Bone marrow (tissue), 2 donors: Measurements from ENCODE around the gene SGCA.

Source experiments
- DNase-seq, 2 donors: peaks; one replicate each; lab custom pipeline; 2025; lab: John Stamatoyannopoulos, UW

Gene SGCA

DNA sequence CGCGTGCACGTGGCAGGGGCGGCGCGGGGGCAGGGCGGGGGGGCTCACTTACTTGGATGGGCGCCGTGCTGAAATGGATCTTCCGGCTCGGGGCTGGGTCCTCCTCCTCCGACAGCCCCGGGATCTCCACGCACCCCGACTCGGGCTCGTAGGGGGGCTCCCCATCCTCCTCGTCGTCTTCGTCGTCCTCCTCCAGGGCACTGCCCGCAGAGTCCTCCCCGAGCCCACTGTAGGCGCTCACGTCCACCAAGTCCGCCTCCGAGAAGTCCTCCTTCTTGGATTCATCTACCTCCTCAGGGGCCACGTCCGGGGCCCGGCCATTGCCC lies 16.8 kb upstream of the SGCA start:
- peak in 1 of 2 donors; percentile 59 for DNase-seq

DNA sequence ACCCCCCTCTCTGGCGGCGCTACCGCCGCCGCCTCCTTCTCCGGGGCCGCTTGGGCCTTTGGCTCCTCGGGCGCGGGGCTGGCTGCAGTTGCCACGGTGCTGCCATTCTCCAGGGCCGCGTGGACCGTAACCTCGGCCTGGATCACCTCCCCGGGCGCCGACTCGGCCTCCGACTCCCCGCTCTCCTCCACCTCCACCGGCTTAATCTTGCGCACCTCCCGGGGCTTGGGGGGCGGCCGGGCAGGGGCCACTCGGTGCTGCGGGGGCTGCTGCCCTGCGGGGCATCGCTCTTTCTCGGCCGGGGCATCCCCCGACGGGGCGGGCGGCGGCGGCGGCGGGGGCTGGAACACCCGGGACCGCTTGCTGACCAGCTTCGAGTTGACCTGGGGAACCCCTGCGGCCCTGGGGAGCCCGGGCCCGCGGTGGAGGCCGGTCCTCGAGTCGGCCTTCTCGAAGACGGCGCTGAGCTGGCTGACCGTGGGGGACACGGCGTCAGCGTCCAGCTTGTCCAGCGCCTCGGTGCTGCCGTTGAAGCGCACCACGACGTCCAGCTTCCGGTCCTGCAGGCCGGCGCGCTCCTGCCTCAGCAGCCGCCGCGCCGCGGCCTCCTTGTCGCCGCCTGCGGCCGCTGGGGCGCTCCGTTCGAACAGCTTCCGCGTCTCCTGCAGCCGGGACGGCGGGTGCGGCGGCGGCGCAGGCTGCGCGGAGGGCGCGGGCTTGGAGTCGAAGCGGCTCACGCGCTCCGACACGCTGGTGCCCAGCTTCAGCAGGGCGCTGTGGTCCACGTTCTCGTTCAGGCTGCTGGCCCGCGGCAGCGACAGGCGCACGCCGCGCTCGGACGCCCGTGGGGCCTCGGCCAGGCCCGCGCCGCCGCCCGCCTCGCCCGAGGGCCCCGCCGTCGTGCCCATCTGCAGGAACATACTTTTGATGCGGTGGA lies 16.1 kb upstream of the SGCA start:
- DNase-seq, result peak in 1 of 2 donors; percentile 53

DNA sequence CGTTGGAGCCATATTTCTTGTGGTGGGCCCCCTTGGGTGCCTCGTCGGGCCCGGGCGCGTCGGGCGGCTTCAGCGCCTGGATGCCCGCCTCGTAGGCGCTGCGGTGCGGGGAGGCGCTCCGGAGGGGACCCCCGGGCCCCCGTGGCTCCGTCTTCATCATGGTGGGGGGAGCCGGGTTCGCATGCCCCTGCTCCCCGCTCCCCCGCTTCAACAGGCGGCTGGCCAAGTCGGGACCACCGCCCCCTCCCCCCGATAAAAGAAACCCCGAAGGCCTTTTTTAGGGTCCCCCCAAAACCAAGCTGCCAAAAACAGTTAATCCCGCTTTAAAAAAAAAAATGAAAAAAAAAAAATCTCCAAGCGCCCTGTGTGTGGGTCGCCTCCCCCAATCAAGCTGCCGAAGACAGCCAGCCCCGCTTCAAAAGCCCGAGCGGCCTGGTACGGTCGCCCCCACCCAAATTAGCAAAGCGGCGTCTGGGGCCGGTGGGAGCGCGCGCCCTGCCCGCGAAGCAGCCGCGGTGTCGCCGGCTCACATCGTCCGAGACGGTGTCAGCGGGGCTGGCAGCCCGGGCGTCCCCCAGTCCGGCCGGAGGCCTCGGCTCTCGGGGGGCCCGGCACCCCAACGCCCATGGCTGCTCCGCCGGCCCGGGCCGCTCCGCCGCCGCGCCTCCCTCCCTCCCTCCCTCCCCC lies 15.3 kb upstream of the SGCA start, which contains the start of gene PPP1R9B:
Gene PPP1R9B, minus strand, starts transcription at position 324 of the 687 bp plus-strand sequence. Its CDS starts 164 bp downstream, at position 160.
- no peak for DNase-seq

DNA sequence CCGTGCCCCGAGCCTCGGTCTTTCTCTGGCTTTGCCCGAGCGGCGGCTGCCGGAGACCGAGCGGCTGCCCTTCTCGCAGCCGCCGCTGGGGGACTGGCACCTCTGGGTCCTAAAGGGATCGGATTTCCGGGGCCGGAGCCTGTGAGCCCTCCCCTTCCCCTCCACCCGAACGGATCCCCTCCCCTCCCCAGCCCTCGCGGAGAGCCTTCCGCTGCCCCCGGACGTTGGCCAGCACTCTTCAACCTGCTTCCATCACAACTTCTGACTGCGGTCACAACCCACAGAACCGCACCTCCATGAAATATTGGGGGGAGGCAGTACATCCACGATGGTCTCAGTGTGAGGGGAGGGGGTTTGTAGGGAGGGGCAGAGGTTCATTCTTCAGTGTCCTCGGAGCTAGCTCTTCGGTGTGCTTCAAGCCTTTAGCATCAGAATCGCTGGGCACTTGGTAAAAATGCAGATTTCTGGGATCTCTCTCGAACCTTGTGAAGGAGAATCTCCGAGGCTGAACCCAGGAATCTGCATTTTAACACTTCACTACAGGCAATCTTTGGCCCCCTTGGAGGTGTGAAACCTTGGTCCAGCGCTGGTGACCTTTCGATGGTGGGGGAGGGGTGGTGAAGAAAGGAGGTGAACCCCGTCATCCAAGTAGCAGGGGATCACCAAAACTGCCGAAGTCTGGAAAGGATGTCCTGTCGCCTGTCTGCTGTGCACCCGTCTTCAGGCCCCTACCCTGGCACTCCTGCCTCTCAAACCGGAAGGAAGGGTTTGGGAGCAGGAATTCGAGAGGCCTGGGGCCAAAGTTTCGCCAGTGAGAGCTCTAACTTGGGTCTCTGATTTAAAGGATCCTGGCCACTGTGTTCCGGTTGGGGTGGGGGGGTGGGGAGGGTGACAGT lies 14.5 kb upstream of the SGCA start:
- peak; percentile 65 to 82 for DNase-seq

DNA sequence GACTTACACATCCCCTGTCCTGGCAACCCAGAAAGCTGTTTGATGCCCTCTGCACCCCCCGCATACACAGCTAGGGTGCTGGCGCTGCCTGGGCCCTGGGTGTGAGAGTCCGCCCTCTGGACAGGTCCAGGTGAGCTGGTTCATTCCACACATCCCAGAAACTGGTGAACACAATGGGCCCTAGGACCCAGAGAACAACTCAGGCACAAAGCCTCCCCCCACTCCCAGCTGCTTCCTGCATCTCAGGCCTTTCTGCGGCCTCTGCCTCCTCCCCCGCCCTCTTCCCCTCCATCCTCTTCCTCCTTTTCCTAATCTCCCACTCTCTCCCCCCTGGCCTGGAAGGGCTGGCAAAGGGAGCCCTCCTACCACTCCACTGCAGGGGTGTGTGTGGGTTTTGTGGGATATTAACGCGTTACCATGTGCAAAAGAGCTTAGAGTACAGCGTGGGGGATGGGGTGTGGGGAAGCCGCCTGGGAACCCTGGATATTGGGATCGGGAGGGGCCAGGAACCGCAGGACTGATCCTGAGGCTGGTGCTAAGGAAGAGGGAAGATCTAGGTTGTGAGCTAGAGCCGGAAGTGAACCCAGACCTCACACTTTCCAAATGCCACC lies 13.8 kb upstream of the SGCA start:
- peak; percentile 63 to 66 for DNase-seq

DNA sequence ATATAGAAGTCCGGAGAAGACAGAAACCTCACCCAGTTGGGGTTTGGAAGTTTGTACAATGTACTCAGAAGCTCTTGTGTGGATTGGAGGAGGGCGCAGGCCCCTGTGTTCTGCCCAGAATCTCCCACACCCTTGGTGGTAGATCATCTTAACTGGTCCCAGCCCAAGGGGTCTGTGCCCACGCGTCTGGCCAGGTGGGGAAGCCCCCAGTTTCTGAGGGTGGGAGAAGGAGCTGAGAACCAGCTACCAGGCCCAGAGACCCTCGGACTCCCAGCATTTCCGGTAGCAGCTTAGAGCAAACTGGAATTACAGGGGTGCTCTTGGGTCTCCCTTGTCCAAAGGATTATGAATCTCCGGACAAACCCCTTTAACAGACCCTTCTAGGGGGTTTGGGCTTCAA lies 13.1 kb upstream of the SGCA start:
- DNase-seq, result no peak

DNA sequence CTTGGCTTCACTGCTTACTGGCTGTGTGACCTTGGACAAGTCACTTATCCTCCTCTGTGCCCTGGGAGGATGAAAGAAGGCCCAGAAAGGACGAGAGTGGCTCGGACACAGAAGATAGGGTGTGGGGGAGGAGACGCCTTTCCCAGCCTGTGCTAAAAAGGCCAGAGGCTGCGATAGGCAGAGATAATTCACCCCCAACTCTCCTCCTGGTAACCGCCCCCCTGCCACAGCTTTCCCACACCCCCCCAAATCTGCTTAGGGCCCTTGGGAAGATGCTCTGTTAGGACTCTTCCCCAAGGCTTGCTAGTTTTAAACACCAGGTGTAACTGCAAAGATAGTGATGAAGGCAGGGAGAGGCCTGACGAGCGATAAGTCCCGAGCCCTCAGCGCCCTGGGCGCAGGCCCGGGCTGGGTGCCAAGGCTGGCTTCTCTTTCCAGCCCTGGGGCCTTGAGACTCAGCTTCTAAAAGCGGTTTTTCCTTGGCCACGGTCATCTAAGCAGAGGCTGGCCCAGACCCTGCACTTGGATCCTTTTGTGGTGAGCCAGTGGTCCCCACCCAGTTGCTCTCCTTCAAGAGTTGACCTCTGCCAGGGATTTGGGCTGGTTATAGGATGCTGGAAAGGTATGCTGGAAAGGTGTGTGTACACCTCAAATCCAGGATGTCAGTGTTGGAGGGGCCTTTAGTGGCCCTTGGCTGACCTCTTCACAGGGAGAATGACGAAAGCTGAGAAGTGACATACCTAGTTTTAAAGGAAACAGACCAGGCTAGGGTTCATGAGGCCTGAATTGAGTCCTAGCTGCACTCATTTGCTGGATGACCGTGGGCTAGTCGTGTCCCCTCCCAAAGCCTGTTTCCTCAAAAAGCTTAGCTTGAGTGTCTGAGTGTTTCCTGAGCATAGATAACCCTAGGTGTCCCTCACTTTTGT lies 11.9 kb upstream of the SGCA start:
- DNase-seq, result no peak

DNA sequence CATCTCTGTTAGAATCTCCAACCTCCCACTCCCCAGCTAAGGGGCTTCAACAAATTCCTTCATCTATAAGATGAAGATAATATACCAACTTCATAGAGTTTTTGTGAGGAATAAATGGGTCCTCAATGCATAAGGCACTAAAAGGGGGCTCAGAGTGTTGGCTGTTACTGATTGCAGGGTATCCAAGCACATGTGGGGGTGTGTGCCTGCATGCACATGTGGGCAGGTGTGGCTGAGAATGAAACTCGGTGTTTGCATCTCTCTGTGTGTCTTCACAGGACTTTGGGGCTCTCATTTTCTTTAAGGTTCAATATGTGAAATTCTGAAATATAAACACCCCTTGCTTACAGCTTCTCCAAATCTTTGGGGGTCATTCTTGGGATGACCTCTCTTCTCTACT lies 11.2 kb upstream of the SGCA start:
- no peak for DNase-seq

DNA sequence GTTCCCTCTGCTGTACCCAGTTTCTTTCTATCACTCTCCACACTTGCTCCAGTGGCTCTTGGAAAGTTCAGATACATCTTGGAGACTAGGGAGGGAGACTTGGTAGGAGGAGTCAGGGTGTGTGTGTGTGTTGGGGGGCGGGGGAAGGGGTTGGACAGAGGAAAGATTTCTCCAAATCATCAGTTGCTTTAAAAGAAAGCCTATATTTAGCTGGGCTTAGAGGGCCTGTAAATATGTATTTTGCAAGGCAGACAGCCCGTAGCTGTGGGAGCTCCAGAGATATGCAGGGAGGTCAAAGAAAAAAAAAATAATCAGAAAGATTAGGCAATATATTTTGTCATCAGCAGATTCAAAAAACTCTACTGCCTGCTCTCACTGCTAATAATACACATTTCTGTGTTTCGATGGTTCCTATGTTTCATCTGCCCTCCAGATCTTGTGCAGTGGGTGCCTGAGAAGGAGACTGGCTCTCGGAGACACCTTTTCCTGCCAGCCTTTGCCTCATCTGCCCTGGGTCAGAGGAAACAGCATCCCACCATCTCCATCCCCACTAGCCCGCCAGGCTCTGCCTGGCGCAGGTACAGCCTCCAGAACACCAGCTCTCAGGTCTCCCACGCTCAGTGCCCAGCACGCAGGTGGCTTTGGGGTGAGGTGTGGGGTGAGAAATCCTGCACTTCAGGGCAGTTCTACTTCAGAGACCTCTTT lies 10.5 kb upstream of the SGCA start:
- DNase-seq, result no peak

DNA sequence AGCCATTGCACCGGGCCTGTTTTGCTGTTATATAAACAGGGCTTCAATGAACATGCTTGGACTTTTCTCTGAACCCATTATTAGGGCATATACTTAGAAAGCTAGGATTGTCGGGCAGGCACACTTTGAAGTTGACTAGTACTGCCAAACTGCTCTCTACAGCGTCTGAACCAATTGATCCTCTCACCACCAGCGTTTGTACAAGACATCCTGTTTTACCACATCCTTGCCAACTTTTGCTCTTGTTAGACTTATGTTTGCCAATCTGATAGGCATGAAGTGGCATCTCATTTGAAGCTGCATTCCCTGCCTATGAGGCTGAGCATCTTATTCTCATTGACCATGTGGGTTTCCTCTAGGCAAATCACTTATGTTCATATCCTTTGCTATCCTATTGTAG lies 7.9 kb upstream of the SGCA start:
- DNase-seq, result no peak

DNA sequence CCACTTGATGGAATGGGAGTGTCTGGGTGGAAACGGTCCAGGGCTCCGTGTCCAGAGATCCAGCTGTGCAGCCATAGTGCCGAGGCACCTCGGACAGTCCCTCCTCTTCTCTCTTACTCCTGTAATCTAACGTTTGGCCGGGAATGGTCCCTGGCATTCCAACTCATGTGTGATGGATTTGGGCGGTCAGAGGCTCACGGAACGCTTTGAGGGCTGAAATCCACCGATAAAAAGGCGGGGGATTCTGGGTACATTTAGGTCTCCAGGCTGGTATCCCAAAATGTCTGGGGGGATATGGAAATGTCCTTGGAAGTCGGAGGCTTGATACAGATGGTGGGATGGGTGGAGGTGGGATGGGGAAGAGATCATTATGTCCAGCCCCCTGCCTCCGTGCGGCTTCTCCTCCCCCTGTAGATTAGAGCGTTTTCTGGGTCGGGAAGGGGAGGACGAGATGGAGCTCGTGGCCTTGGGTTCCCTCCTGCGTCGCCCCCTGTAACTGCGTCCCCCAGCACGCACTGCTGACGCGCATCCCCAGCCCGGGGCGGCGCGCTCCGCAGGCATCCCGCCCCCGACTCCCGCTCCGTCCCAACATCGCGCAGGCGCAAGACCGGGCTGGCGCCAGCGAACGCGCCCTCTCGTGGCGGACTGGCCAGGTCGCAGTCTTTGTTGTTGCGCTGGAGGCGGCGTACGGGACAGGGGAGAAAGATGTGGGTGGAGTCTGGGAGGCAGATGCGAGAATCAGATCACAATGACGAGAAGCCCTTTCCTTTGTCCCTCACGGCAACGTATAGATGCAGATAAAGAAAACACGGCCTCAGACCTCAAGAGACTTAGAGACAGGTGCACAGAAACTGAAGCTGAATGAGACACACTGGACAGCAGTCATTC lies 4.5 kb upstream of the SGCA start:
- DNase-seq, result peak; percentile 70 to 78

DNA sequence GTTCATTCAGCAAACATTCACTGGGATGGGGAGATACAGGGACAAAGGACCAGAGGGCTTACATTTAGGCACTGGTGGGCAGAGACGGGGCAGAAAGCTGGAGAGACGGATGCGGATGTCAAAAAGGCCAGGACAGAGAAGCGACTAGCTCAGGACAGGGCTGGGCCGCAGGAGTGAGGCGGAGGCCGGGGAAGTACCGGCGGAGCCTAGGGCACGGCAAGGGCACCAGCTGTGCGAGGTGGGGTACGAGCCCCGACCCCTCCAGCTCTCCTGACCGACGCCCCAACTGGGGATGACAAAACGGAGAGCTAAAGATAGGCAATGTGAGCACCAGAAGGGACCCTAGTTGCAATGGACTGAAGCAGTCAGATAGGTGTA lies 3.9 kb upstream of the SGCA start:
- DNase-seq, result no peak

DNA sequence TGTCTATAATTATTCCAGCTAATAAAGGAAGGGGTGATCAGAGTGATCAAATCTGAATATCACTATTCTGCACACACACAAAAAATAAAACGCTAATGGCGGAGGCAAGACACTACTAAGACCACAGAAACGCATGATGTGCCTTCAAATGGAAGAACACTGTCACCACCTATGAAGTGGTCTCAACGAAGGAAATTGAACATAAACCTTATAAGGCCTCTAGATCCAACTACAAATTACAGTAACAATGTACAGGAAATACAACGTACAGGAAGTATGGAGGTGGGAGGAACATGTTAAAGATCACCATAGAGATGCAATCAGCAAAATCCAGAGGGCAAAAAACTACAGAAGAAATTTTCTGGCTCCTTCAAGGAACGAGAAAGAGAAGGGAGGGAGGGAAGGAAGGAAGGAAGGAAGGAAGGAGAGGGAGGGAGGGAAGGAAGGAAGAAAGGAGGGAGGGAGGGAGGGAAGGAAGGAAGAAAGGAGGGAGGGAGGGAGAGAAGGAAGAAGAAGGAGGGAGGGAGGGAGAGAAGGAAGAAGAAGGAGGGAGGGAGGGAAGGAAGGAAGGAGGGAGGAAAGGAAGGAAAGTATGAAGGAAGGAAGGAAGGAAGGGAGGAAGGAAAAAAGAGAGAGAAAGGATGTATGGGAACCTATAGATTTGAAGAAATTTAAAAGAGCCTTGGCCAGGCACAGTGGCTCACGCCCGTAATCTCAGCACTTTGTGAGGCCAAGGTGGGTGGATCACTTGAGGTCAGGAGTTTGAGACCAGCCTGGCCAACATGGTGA lies 3.1 kb upstream of the SGCA start:
- DNase-seq, result no peak

DNA sequence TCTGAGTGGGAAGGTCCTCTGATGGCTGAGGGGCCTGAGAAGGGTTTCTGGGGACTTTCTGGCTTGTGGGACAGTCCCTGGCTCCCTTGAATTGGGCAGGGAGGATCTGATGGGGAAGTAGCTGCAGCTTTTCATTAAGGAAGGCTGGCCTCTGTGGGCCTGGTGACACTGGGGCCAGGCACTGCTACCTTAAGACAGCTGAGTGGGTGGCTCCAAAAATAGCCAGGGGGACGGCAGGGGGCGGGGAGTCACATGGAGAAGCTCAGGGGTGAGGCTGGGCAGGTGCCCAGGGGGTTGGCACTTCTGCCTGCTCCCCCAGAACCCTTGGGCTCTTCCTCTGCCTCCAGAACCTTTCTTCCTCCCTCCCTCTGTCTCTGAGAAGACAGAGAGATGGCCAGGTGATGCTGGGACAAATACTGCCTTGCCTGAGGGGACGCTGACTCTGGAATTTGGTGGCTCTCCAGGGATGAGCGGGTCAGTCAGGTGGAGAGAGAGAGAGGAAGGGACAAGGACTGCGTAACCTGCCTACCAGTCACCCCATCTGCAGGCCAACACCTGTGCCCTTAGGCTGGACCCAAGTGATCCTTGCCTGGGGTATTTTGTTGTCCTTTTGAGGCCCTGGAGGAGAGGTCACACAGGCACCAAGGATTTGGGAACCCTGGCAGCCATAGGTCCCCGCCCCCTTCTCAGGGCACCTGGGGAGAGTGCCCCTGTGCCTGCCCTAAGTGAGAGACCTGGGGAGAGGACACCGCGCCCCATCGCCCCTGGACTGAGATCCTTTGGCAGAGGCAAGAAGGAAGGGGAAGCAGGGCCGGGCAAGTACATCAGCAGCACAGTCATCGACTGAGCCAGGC lies 1.7 kb upstream of the SGCA start:
- no peak for DNase-seq

DNA sequence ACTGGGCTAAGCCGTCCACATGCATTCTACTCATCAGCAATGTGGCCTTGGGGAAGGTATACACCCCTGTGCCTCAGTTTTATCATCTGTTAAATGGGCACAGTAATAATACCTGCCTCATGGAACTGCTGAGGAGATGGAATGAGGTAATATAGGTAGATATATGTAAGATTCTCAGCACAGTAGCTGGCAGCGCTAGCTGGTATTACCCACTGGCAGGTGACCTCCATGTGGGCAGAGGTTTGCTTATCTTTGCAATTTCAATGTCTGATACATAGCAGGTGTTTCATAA lies 1.2 kb upstream of the SGCA start:
- DNase-seq, result no peak

DNA sequence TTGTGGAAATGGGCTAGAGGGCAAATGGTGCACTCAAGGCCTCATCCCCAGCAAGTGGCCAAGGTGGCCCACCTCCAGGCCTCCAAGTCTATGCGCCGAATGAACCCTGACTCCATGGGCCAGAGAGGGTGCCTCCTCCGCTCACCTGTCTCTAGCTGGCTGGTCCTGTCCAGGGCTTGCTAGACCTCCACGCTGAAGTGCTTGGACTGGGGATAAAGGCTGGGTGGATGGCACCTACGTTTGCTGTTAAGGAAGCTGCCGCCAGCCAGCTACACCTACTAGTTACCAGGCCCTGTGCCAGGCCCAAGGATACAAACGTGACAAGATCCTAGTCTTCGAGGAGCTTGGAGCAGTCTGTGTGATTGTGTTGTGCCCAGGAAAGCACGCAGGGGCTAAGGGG lies 739 bp upstream of the SGCA start:
- DNase-seq, result no peak

DNA sequence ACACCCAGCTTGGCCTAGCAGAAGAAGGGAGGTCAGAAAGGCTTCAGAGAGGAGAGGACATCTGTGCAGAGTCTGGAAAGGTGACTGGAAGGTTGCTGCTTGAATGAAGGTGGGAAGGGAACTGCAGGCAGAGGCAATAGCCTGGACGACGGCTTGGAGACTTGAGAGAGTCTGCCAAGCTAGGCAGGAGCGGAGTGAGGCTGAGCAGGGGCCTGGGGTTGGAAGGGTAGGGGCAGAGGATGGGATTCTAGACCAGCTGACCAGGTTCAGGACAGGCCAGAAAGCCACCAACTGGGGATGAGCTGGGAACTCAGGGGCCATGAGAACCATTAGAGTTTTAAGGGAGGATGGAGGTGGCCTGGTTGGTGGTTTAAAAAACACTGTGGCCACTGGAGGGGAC lies 339 bp upstream of the SGCA start:
- no peak for DNase-seq
